ENCODE measurements around the gene TLE1.

DNA sequence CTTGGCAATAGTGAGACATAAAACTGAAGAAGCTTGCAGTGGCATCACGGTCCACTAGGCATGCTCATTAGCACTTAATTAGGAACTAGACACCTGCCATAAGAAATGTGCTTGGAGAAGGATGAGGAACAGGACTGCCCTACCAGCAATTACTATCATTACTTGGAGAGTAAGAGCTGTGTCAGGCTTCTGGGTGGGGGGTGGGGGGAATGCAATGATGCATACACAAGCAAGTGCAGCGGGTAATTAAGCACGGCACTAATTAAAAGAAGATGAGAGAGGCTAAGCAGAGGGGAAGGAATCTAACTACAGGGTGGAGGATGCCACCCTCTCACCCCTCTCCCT, 53.1 kb downstream of the TLE1 start:
- TF ChIP-seq FOXP2 (optimal IDR thresholded peaks at IDR 0.05; ENCODE audit: borderline replicate concordance, extremely low read depth, extremely low read length, insufficient read depth) (no peak), TAF1 (IDR thresholded peaks at IDR 0.05; ENCODE audit: borderline replicate concordance, insufficient read depth, low read length) (no peak)

Data from PFSK-1 (cell line).